ENCODE measurements around the gene MTX1.
A peak's percentile ranks its signal among the peaks of the same experiment; 100 is the strongest.

MTX1 gene

GRCh38 chr1:155202731-155203515 is 5.6 kb upstream of the MTX1 start:
- no peak for DNase-seq (ENCODE audit: low spot score)
- in situ Hi-C loops (cut with MboI; ENCODE audit: low sequenced_read_pairs, unreplicated experiment), result no loop called here
- no peak for TF ChIP-seq CTCF (IDR thresholded peaks at IDR 0.05; ENCODE audit: borderline replicate concordance, control extremely low read depth, extremely low read depth, insufficient read depth, missing control alignments)

GRCh38 chr1:155205035-155205434 is 3.5 kb upstream of the MTX1 start:
- in situ Hi-C loops (cut with MboI; ENCODE audit: low sequenced_read_pairs, unreplicated experiment), result no loop called here
- DNase-seq (ENCODE audit: low spot score), result no peak
- no peak for TF ChIP-seq CTCF (IDR thresholded peaks at IDR 0.05; ENCODE audit: borderline replicate concordance, control extremely low read depth, extremely low read depth, insufficient read depth, missing control alignments)

- in situ Hi-C loops (cut with MboI; ENCODE audit: low sequenced_read_pairs, unreplicated experiment), result no loop called here
These were observed 2.4 kb upstream of the MTX1 start for GRCh38 chr1:155205969-155206593.

GRCh38 chr1:155206891-155207805 is 1.3 kb upstream of the MTX1 start:
- TF ChIP-seq CTCF (IDR thresholded peaks at IDR 0.05; ENCODE audit: borderline replicate concordance, control extremely low read depth, extremely low read depth, insufficient read depth, missing control alignments), result peak; percentile 71
- in situ Hi-C loops (cut with MboI; ENCODE audit: low sequenced_read_pairs, unreplicated experiment), result no loop called here
- DNase-seq (ENCODE audit: low spot score), result peak; percentile 87

More at GRCh38 chr1:155205969-155206593, 2.4 kb upstream of the MTX1 start:
- TF ChIP-seq CTCF (IDR thresholded peaks at IDR 0.05; ENCODE audit: borderline replicate concordance, control extremely low read depth, extremely low read depth, insufficient read depth, missing control alignments), result no peak
- no peak for DNase-seq (ENCODE audit: low spot score)

DNA sequence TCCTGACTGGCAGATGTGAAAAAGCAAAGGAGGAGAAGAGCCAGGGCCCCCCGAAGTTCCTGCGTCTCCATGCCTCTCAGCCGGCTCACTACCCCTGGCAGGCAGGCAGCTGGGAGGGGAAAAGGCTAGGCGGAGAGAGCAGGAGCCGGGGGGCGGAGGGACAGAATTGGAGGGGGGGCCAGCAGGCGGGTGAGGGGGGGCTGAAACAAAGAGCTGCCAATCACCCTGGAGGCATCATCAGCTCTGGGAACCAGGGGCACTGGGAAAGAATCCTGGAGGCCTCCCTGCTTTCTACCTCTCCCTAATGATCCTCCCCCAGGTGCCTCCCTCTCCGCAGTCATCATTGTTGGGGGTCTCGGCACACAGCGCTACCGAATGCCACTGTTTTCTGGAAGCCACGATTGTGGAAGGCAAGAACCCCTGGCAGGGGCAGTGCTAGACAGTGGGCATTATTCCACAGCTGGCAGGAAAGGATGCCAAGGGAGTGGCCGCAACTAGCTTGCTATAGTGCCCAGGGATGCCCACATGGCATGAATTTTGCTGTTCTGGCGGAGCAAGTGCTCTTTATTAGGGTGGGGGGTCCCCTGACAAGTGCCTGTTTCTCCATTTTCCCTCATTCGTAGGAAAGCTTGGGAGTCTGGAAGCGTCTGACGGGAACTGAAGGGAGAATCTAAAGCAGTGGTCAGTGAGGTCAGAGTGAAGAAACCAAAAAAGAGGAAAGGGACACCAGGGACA is 522 bp upstream of the MTX1 start, which contains the start of gene THBS3:
THBS3 (minus strand) TSS at position 92 of the 735 bp plus-strand sequence; CDS start at position 71, 21 bp downstream.
- DNase-seq (ENCODE audit: low spot score), result no peak
- TF ChIP-seq CTCF (IDR thresholded peaks at IDR 0.05; ENCODE audit: borderline replicate concordance, control extremely low read depth, extremely low read depth, insufficient read depth, missing control alignments), result no peak
- in situ Hi-C loops (cut with MboI; ENCODE audit: low sequenced_read_pairs, unreplicated experiment), result no loop called here

Measured in GM13976 (cell line).